Breast epithelium (tissue), 3 donors: ENCODE results near the gene PEX19.

ENCODE experiments used
- CTCF ChIP-seq, 3 donors: fragments of 450-650 bp; IDR thresholded peaks; one replicate each; pipeline ENCODE4 v1.5.1; 2016 to 2017; ENCODE audit warnings: antibody characterized with exemption in 3 of 3, mild to moderate bottlenecking in 3 of 3, moderate library complexity in 3 of 3
- POLR2A ChIP-seq: fragments of 450-650 bp; IDR thresholded peaks from one replicate; pipeline ENCODE4 v1.6.1; 2016; ENCODE audit warnings: antibody characterized with exemption, mild to moderate bottlenecking, moderate library complexity
- POLR2AphosphoS5 ChIP-seq, 3 donors: sonication (generic); formaldehyde crosslinking; IDR thresholded peaks; one replicate each; pipeline ENCODE4 v1.6.1; 2017; ENCODE audit warnings: antibody characterized with exemption in 3 of 3

GRCh38 chr1:160251011-160251410 lies 33.9 kb downstream of the PEX19 start:
- TF ChIP-seq CTCF (IDR thresholded peaks at IDR 0.05) (no peak), POLR2AphosphoS5 (IDR thresholded peaks at IDR 0.05) (no peak), POLR2A (no peak)
